Skin epidermis (tissue), 12 donors: Measurements from ENCODE around the gene TIA1.
"Not testable (repeated sequence)": the region's sequence is repeated elsewhere in the genome, so short reads cannot be mapped to it uniquely, and the experiment has no call there.

Experiments used
- H3K27ac ChIP-seq, 21 experiments: fragments of 200-600 bp; sonication (generic) in 11 of 21; one replicate each; pipeline ENCODE4 v1.5.0; 2020; ENCODE audit warnings: mild to moderate bottlenecking in 3 of 21, inconsistent platforms in 2 of 21, moderate library complexity in 2 of 21
- H3K4me3 ChIP-seq, 7 experiments: fragments of 200-600 bp; sonication (generic) in 2 of 7; one replicate each; pipeline ENCODE4 v1.5.0; 2020; ENCODE audit warnings: inconsistent platforms in 2 of 7, mild to moderate bottlenecking in 2 of 7, moderate library complexity in 1 of 7

TIA1 gene

DNA sequence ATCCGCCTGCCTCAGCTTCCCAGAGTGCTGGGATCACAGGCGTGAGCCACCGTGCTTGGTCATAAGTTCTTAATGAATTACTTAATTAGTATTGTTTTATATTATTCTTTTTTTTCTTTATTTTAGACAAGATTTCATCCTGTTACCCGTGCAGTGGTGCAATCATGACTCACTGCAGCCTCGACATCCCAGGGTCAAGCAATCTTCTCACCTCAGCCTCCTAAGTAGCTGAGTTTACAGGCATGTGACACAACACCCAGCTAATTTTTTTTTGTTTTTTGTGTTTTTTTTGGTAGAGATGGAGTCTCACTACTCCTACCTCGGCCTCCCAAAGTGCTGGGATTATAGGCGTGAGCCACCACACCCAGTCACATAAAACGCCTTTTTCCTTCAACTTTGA lies 74.9 kb downstream of the TIA1 start:
- H3K27ac ChIP-seq, result no peak overlapping the region
- no peak overlapping the region for H3K4me3 ChIP-seq

DNA sequence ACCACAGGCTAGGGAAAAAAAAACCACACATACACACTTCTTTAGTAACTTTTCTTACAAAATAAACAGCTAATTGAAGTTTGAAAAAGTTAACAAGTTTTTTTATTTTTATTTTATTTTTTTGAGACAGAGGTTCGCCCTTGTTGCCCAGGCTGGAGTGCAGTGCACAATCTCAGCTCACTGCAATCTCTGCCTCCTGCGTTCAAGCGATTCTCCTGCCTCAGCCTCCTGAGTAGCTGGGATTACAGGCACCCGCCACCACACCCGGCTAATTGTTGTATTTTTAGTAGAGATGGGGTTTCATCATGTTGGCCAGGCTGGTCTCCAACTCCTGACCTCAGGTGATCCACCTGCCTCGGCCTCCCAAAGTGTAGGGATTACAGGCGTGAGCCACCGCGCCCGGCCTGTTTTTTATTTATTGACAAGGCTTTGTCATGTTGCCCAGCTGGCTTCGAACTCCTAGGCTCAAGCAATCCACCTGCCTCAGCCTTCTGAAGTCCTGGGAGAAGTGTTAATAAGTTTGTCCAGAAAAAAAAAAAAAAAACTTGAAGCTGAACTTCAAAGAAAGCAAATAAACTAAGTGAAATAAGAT lies 78.7 kb downstream of the TIA1 start:
- H3K27ac ChIP-seq, H3K4me3 ChIP-seq: not testable (repeated sequence)

- H3K27ac ChIP-seq, result peak overlapping the region in 1 of 21 experiments; percentile 37
- H3K4me3 ChIP-seq, result no peak overlapping the region
Observed at GRCh38 chr2:70161069-70161534, 87.3 kb downstream of the TIA1 start.

DNA sequence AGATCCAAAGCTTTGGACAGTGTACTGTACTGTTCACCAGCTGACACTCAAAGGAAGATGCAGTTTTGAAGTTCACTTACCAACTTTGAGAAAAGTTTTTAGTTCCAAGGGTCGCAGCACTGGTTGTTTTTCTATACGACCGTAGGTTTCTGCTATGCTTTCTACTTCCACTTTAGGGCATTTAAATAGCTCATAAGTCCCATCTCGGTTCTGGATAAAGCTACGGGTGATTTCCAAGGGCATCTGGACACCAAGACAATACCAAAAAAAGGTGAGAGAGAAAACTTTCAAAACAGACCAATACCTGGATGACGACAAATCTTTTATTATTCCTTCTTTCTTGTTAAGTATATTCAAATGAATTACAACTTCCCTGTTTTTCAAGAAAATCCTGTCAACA lies 87.9 kb downstream of the TIA1 start:
- Histone ChIP-seq H3K4me3 (no peak overlapping the region), H3K27ac (no peak overlapping the region)
